Panc1 (cell line): Measurements from ENCODE around the gene RANBP1.

ENCODE experiments used
- CTCF ChIP-seq: fragments of 450-650 bp; IDR thresholded peaks from 2 replicates; pipeline ENCODE4 v1.5.1; 2017; ENCODE audit warnings: mild to moderate bottlenecking
- POLR2AphosphoS5 ChIP-seq: IDR thresholded peaks from 2 replicates; pipeline ENCODE4 v1.6.1; 2012; ENCODE audit warnings: mild to moderate bottlenecking, low read depth, low read length, moderate library complexity
- REST ChIP-seq, 2 experiments: IDR thresholded peaks; 2 replicates each; pipeline ENCODE4 v1.6.1; 2011 to 2012; ENCODE audit warnings: low read depth in 2 of 2, control low read depth in 1 of 2, low read length in 1 of 2, mild to moderate bottlenecking in 1 of 2, moderate library complexity in 1 of 2; ENCODE audit not compliant: insufficient read depth in 1 of 2
- TCF7L2 ChIP-seq: IDR thresholded peaks from 2 replicates; pipeline ENCODE4 v1.6.1; 2011; ENCODE audit warnings: mild to moderate bottlenecking, low read depth, low read length, inconsistent platforms

GRCh38 chr22:20127318-20127868, 11.5 kb downstream of the RANBP1 start:
- TF ChIP-seq CTCF (no peak), POLR2AphosphoS5 (no peak; the same call in 1 of the 2 replicates), TCF7L2 (no peak), REST (IDR thresholded peaks at IDR 0.05; ENCODE audit: insufficient read depth in 1 of 2, low read depth in 2 of 2, low read length in 1 of 2) (no peak)
